GM21825 (cell line): ENCODE results near the gene DGUOK.

ENCODE experiments used
- ATAC-seq: cut with Tn5 transposase; IDR thresholded peaks from one replicate; pipeline ENCODE4 v1.9.1; 2021; ENCODE audit warnings: mild to moderate bottlenecking, moderate library complexity; ENCODE audit not compliant: unreplicated experiment

The DGUOK gene

GRCh38 chr2:73946215-73946614 is 19.5 kb downstream of the DGUOK start:
- ATAC-seq = no peak

- ATAC-seq = no peak
Measured at GRCh38 chr2:73946666-73947065, 20.0 kb downstream of the DGUOK start.

GRCh38 chr2:73947412-73948018 is 20.8 kb downstream of the DGUOK start:
- no peak for ATAC-seq

GRCh38 chr2:73949802-73950201 is 23.1 kb downstream of the DGUOK start:
- no peak for ATAC-seq

- no peak for ATAC-seq
Measured at GRCh38 chr2:73952499-73953446, 26.1 kb downstream of the DGUOK start.

GRCh38 chr2:73956218-73956865 is 29.7 kb downstream of the DGUOK start:
- no peak for ATAC-seq

- no peak for ATAC-seq
Measured at GRCh38 chr2:73961274-73961673, 34.6 kb downstream of the DGUOK start.

- no peak for ATAC-seq
Measured at GRCh38 chr2:73961823-73962615, 35.3 kb downstream of the DGUOK start.

GRCh38 chr2:73962798-73963197 is 36.1 kb downstream of the DGUOK start:
- no peak for ATAC-seq

- ATAC-seq = peak; percentile 51
Measured at GRCh38 chr2:73963385-73964120, 36.9 kb downstream of the DGUOK start.

- ATAC-seq = no peak
Measured at GRCh38 chr2:73964223-73964622, 37.5 kb downstream of the DGUOK start.

- ATAC-seq = no peak
Measured at GRCh38 chr2:73965053-73965452, 38.4 kb downstream of the DGUOK start.

GRCh38 chr2:73968357-73968937 is 41.8 kb downstream of the DGUOK start:
- ATAC-seq = no peak

GRCh38 chr2:73969356-73969755 is 42.7 kb downstream of the DGUOK start:
- ATAC-seq = no peak

- ATAC-seq = no peak
Measured at GRCh38 chr2:73970141-73970803, 43.6 kb downstream of the DGUOK start.

GRCh38 chr2:73970850-73971471 is 44.3 kb downstream of the DGUOK start:
- ATAC-seq = peak; percentile 81

GRCh38 chr2:73971722-73972121 is 45.0 kb downstream of the DGUOK start:
- ATAC-seq = no peak

- ATAC-seq = no peak
Measured at GRCh38 chr2:73972846-73973245, 46.2 kb downstream of the DGUOK start.

- ATAC-seq = no peak
Measured at GRCh38 chr2:73975731-73976130, 49.1 kb downstream of the DGUOK start.
